SK-N-SH (cell line): ENCODE measurements around the gene MRPL21. TPM values are rescaled to one million over a fixed set of nuclear protein-coding genes. Genes with fewer than 3 reads are reported as not detected.
A peak's percentile ranks its signal among the peaks of the same experiment; 100 is the strongest.

Source experiments
- CTCF ChIA-PET: fragments of 300-600, 350-600 bp; formaldehyde crosslinking; extraction: SDS; loops from one replicate; lab custom pipeline; 2021; lab: Yijun Ruan, JAX
- POLR2A ChIA-PET: fragments of 350-600 bp; sonication (Branson Sonifier 250); formaldehyde crosslinking; extraction: SDS; loops from one replicate; lab custom pipeline; 2020; ENCODE audit warnings: antibody characterized with exemption, inconsistent platforms; lab: Yijun Ruan, JAX
- DNase-seq: peaks from one replicate; pipeline ENCODE4 v3.0.0; 2012
- H2AFZ ChIP-seq: fragments of 200-600 bp; sonication (generic); 2 replicates; pipeline ENCODE4 v1.8.1; 2016; ENCODE audit warnings: antibody characterized with exemption, mild to moderate bottlenecking, low read depth
- H3F3A ChIP-seq: fragments of 200-600 bp; sonication (generic); replicated peaks from 2 replicates; pipeline ENCODE3; 2016; ENCODE audit warnings: antibody characterized with exemption, mild to moderate bottlenecking; ENCODE audit not compliant: insufficient read depth
- H3K27ac ChIP-seq, 2 experiments: fragments of 200-500 bp in 1 of 2; fragments of 200-600 bp in 1 of 2; sonication (Bioruptor generic) in 1 of 2; sonication (generic), shearing (Covaris generic) in 1 of 2; 2 replicates each; pipeline versions ENCODE4 v1.5.1 to v1.6.1; 2014 to 2016; ENCODE audit warnings: low read depth in 2 of 2, inconsistent platforms in 1 of 2, low read length in 1 of 2, mild to moderate bottlenecking in 1 of 2, mixed read lengths in 1 of 2
- H3K27me3 ChIP-seq: fragments of 200-600 bp; sonication (generic), shearing (Covaris generic); 2 replicates; pipeline ENCODE4 v1.6.1; 2016; ENCODE audit warnings: mixed run types; ENCODE audit not compliant: insufficient read depth
- H3K36me3 ChIP-seq, 2 experiments: fragments of 200-500 bp in 1 of 2; fragments of 200-600 bp in 1 of 2; sonication (Bioruptor generic) in 1 of 2; sonication (generic) in 1 of 2; replicated peaks in 1 of 2; 2 replicates each; pipeline versions ENCODE3 to v1.5.1; 2014 to 2016; ENCODE audit warnings: low read length in 1 of 2, mild to moderate bottlenecking in 1 of 2; ENCODE audit not compliant: insufficient read depth in 2 of 2, control insufficient read depth in 1 of 2
- H3K4me1 ChIP-seq, 2 experiments: fragments of 200-500 bp in 1 of 2; fragments of 200-600 bp in 1 of 2; sonication (Bioruptor generic) in 1 of 2; sonication (generic), shearing (Covaris generic) in 1 of 2; 2 replicates each; pipeline versions ENCODE4 v1.5.1 to v1.6.1; 2014 to 2016; ENCODE audit warnings: low read depth in 1 of 2, low read length in 1 of 2, mixed run types in 1 of 2; ENCODE audit not compliant: insufficient read depth in 2 of 2, control insufficient read depth in 1 of 2
- H3K4me2 ChIP-seq: fragments of 200-600 bp; sonication (generic), shearing (Covaris generic); 2 replicates; pipeline ENCODE4 v1.6.1; 2017; ENCODE audit warnings: mixed run types
- H3K4me3 ChIP-seq, 2 experiments: fragments of 200-500 bp in 1 of 2; fragments of 200-600 bp in 1 of 2; sonication (Bioruptor generic) in 1 of 2; sonication (generic), shearing (Covaris generic) in 1 of 2; 2 replicates each; pipeline versions ENCODE4 v1.5.1 to v1.8.1; 2014 to 2016; ENCODE audit warnings: low read depth in 2 of 2, inconsistent platforms in 1 of 2, low read length in 1 of 2, mild to moderate bottlenecking in 1 of 2, mixed read lengths in 1 of 2, moderate library complexity in 1 of 2
- H3K79me2 ChIP-seq: fragments of 200-600 bp; sonication (generic); 2 replicates; pipeline ENCODE4 v1.8.1; 2017; ENCODE audit warnings: mild to moderate bottlenecking; ENCODE audit not compliant: insufficient read depth
- H3K9ac ChIP-seq: fragments of 200-600 bp; sonication (generic); 2 replicates; pipeline ENCODE4 v1.6.1; 2017; ENCODE audit warnings: mixed run types
- H3K9me2 ChIP-seq: fragments of 200-600 bp; sonication (generic); 2 replicates; pipeline ENCODE4 v1.6.1; 2017; ENCODE audit warnings: mixed run types
- H3K9me3 ChIP-seq: fragments of 200-600 bp; sonication (generic); 2 replicates; pipeline ENCODE4 v1.6.1; 2017; ENCODE audit warnings: mixed run types, mild to moderate bottlenecking, moderate library complexity
- H4K20me1 ChIP-seq: fragments of 200-600 bp; sonication (generic); 2 replicates; pipeline ENCODE4 v1.6.1; 2017; ENCODE audit warnings: mild to moderate bottlenecking, mixed run types; ENCODE audit not compliant: insufficient read depth
- CHD2 ChIP-seq: fragments of 150-350 bp; IDR thresholded peaks from 2 replicates; pipeline ENCODE4 v1.6.1; 2018; ENCODE audit warnings: low read length; ENCODE audit not compliant: partially characterized antibody
- ELF1 ChIP-seq: IDR thresholded peaks from 2 replicates; pipeline ENCODE4 v1.4.0; 2012
- FOSL2 ChIP-seq: IDR thresholded peaks from 2 replicates; pipeline ENCODE4 v1.4.0; 2012; ENCODE audit warnings: low read depth, mild to moderate bottlenecking, moderate library complexity, borderline replicate concordance
- FOXJ3 ChIP-seq: sonication (generic); formaldehyde crosslinking; IDR thresholded peaks from 2 replicates; pipeline ENCODE4 v1.5.1; 2020; ENCODE audit warnings: mild to moderate bottlenecking, missing genetic modification reagents
- FOXM1 ChIP-seq: IDR thresholded peaks from 2 replicates; pipeline ENCODE4 v1.4.0; 2012; ENCODE audit warnings: low read depth, mild to moderate bottlenecking
- GABPA ChIP-seq: IDR thresholded peaks from 2 replicates; pipeline ENCODE4 v1.4.0; 2012; ENCODE audit warnings: low read depth, mild to moderate bottlenecking
- GATA2 ChIP-seq: sonication (generic); formaldehyde crosslinking; IDR thresholded peaks from 2 replicates; pipeline ENCODE4 v1.5.0; 2020; ENCODE audit warnings: mild to moderate bottlenecking, missing genetic modification reagents
- NFIC ChIP-seq: IDR thresholded peaks from 2 replicates; pipeline ENCODE4 v1.4.0; 2012; ENCODE audit warnings: borderline replicate concordance
- POLR2AphosphoS5 ChIP-seq: IDR thresholded peaks from 2 replicates; pipeline ENCODE4 v1.6.1; 2012; ENCODE audit warnings: low read depth, low read length
- RAD21 ChIP-seq: IDR thresholded peaks from 2 replicates; pipeline ENCODE4 v1.6.1; 2012; ENCODE audit warnings: mild to moderate bottlenecking, low read length
- RXRA ChIP-seq: IDR thresholded peaks from 2 replicates; pipeline ENCODE4 v1.4.0; 2012; ENCODE audit warnings: low read depth, mild to moderate bottlenecking, borderline replicate concordance
- SIN3A ChIP-seq: IDR thresholded peaks from 2 replicates; pipeline ENCODE4 v1.6.1; 2012; ENCODE audit warnings: low read depth, mild to moderate bottlenecking, low read length, moderate library complexity, borderline replicate concordance
- TCF12 ChIP-seq: IDR thresholded peaks from 2 replicates; pipeline ENCODE4 v1.4.0; 2012
- YY1 ChIP-seq: IDR thresholded peaks from 2 replicates; pipeline ENCODE4 v1.4.0; 2012; ENCODE audit warnings: low read depth, mild to moderate bottlenecking
- WGBS: methylation state at CpG from one replicate; pipeline ENCODE4 v1.1.6; 2017; ENCODE audit warnings: low lambda C conversion rate; 5-methylcytosine and 5-hydroxymethylcytosine counted together
- polyA plus RNA-seq, 3 experiments: library from polyadenylated mRNA; depleted of rRNA; stranded (reverse); fragments of >200 nt; gene quantifications; 2 replicates each; pipeline ENCODE4 v1.2.3, GENCODE V29; 2012
- TF ChIP-seq, protein P1 (sequence below): IDR thresholded peaks from 2 replicates; pipeline ENCODE4; 2012
- TF ChIP-seq, protein P2 (sequence below): IDR thresholded peaks from 2 replicates; pipeline ENCODE4 v1.6.1; 2012; ENCODE audit warnings: mild to moderate bottlenecking, low read depth, low read length, moderate library complexity
- TF ChIP-seq, protein P3 (sequence below): IDR thresholded peaks from 2 replicates; pipeline ENCODE4 v1.4.0; 2012; ENCODE audit warnings: low read depth, borderline replicate concordance
- TF ChIP-seq, protein P4 (sequence below): IDR thresholded peaks from 2 replicates; pipeline ENCODE4 v1.4.0; 2012; ENCODE audit warnings: low read depth

The MRPL21 gene
- polyA plus RNA-seq, 1 of the 3 experiments (the other 2 are of a cell fraction): 125 TPM

DNA sequence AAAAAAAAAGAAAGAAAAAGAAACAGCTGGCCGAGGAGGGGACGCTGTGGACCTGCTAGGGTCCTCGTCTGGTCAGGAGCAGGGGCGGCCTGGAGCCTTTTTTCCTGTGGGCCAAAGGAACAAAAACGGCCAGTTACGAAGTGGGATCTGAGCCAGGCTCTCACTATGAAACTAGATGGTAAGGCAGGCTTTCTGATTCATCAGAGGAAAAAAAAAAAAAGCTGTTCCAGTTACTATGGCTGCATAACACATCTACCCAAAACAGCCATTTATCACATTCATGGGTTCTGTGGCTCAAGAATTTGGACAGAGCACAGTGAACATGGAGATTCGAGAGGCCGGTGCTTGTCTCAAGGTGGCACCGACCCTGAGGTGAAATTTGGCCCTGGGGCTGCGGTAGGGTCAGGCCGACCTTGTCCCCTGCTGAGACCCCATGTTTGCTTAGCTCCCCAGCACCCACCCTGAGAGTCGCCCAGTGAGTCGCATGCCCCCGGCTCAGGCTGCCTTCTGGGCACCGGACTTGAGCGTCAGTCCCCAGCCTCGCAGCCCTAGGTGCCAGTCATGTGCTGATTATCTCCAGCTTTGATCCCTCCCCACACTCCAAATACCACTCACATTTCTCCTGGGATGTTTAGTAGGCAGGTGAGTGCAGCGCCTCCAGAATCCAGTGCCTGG lies 42.9 kb upstream of the MRPL21 start:
- whole genome bisulfite sequencing: 78% methylated on average over 11 of the region's 18 CpGs
- no peaks in the 10 kb centered on the region for H3K79me2 ChIP-seq
- H2AFZ ChIP-seq: no peak overlapping the region
- ChIA-PET POLR2A (no interaction called here), CTCF (interaction anchor here (0.8 to 2.0 kb wide), 2 partner anchors 10 to 98 kb away, joined by 3 to 5 read pairs; no protein-coding TSS in a partner anchor)
- H3K9ac ChIP-seq: no peak overlapping the region
- H3K27ac ChIP-seq: peak overlapping the region in 1 of 2 experiments; percentile 37; a peak in 1 of 4 replicates
- no peak overlapping the region for H3K4me2 ChIP-seq
- no peaks in the 10 kb centered on the region for H3K36me3 ChIP-seq
- TF ChIP-seq RXRA (no peak), GABPA (no peak), SIN3A (no peak), YY1 (no peak), POLR2AphosphoS5 (no peak), TCF12 (no peak), FOSL2 (no peak), NFIC (0 out of 2 replicates have a peak, but pooled peaks have one; percentile 29), CHD2 (no peak), FOXJ3 (CRISPR knock-in tag) (no peak), RAD21 (no peak), GATA2 (CRISPR knock-in tag) (no peak), ELF1 (no peak), FOXM1 (no peak)
- TF ChIP-seq, protein P1, sequence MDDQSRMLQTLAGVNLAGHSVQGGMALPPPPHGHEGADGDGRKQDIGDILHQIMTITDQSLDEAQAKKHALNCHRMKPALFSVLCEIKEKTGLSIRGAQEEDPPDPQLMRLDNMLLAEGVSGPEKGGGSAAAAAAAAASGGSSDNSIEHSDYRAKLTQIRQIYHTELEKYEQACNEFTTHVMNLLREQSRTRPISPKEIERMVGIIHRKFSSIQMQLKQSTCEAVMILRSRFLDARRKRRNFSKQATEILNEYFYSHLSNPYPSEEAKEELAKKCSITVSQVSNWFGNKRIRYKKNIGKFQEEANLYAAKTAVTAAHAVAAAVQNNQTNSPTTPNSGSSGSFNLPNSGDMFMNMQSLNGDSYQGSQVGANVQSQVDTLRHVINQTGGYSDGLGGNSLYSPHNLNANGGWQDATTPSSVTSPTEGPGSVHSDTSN: peak; percentile 65
- TF ChIP-seq, protein P2, sequence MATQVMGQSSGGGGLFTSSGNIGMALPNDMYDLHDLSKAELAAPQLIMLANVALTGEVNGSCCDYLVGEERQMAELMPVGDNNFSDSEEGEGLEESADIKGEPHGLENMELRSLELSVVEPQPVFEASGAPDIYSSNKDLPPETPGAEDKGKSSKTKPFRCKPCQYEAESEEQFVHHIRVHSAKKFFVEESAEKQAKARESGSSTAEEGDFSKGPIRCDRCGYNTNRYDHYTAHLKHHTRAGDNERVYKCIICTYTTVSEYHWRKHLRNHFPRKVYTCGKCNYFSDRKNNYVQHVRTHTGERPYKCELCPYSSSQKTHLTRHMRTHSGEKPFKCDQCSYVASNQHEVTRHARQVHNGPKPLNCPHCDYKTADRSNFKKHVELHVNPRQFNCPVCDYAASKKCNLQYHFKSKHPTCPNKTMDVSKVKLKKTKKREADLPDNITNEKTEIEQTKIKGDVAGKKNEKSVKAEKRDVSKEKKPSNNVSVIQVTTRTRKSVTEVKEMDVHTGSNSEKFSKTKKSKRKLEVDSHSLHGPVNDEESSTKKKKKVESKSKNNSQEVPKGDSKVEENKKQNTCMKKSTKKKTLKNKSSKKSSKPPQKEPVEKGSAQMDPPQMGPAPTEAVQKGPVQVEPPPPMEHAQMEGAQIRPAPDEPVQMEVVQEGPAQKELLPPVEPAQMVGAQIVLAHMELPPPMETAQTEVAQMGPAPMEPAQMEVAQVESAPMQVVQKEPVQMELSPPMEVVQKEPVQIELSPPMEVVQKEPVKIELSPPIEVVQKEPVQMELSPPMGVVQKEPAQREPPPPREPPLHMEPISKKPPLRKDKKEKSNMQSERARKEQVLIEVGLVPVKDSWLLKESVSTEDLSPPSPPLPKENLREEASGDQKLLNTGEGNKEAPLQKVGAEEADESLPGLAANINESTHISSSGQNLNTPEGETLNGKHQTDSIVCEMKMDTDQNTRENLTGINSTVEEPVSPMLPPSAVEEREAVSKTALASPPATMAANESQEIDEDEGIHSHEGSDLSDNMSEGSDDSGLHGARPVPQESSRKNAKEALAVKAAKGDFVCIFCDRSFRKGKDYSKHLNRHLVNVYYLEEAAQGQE: no peak
- TF ChIP-seq, protein P3, sequence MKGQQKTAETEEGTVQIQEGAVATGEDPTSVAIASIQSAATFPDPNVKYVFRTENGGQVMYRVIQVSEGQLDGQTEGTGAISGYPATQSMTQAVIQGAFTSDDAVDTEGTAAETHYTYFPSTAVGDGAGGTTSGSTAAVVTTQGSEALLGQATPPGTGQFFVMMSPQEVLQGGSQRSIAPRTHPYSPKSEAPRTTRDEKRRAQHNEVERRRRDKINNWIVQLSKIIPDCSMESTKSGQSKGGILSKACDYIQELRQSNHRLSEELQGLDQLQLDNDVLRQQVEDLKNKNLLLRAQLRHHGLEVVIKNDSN: no peak
- TF ChIP-seq, protein P4, sequence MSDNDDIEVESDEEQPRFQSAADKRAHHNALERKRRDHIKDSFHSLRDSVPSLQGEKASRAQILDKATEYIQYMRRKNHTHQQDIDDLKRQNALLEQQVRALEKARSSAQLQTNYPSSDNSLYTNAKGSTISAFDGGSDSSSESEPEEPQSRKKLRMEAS: no peak
- no peaks in the 10 kb centered on the region for H3K27me3 ChIP-seq
- H3K9me3 ChIP-seq: no peaks in the 10 kb centered on the region
- peak; percentile 26 for DNase-seq
- no peaks in the 10 kb centered on the region for H4K20me1 ChIP-seq
- H3K9me2 ChIP-seq: no peaks in the 10 kb centered on the region
- H3K4me3 ChIP-seq: no peak overlapping the region
- H3K4me1 ChIP-seq: no peaks in the 10 kb centered on the region
- no peaks in the 10 kb centered on the region for H3F3A ChIP-seq
